ENCODE measurements around the gene C5.

Gene C5

DNA sequence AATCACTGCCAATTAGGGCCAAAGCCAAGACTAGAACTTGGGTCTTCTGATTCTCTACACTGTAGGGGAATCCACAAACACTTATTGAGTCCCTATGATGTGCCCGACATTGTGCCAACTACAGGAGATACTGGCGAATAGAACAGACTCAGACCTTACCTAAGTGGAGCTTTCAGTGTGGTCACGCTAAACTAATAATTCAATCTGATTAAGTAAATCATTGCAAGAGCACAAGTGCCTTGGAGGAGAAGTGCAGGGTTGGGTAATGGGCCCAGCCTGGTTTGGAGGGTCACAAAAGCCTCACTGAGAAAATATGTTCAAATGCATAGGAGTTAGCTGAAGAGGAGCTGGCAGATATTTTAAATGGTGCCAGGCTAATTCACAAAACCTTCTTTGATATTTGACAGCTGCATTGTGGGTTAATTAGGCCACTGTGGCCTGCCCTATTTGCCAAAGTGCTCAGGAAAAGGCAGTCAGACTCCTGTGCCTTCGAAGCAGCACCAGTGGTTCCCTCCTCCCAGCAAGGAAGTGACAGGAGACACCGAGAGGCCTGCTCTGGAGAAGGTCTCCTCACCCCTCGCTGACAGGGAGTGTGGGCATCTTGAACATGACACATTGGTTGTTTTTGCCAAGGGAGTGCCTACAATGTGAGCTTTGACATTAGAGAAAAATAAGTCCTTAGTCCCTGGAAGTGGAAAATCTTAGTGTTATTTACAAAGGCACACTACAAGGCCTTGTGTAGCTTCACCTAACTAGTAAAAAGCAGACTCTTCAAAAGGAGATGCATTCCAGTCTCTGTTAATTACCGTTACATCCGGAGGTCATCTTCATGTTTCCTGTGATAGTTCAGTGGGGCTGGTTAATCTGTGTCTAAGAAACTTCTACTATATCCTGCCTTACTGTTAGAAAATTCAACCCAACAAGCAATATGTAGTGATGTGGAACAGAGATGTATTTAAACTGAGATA is 99.4 kb downstream of the C5 start:
- no peaks in the 10 kb centered on the region for H3K36me3 ChIP-seq (ENCODE audit: insufficient read depth)
- TF ChIP-seq, protein P1, sequence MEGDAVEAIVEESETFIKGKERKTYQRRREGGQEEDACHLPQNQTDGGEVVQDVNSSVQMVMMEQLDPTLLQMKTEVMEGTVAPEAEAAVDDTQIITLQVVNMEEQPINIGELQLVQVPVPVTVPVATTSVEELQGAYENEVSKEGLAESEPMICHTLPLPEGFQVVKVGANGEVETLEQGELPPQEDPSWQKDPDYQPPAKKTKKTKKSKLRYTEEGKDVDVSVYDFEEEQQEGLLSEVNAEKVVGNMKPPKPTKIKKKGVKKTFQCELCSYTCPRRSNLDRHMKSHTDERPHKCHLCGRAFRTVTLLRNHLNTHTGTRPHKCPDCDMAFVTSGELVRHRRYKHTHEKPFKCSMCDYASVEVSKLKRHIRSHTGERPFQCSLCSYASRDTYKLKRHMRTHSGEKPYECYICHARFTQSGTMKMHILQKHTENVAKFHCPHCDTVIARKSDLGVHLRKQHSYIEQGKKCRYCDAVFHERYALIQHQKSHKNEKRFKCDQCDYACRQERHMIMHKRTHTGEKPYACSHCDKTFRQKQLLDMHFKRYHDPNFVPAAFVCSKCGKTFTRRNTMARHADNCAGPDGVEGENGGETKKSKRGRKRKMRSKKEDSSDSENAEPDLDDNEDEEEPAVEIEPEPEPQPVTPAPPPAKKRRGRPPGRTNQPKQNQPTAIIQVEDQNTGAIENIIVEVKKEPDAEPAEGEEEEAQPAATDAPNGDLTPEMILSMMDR (conservative IDR thresholded peaks at IDR 0.05; ENCODE audit: low read depth, low read length): no peak
- H3K4me2 ChIP-seq: no peak overlapping the region
- no peak overlapping the region for H3K4me3 ChIP-seq (IDR thresholded peaks at IDR 0.05; ENCODE audit: insufficient read depth, low read depth, low read length)
- H3K27ac ChIP-seq: no peak overlapping the region
- no peaks in the 10 kb centered on the region for H3K79me2 ChIP-seq (ENCODE audit: insufficient read depth, low read depth)
- no peak overlapping the region for H2AFZ ChIP-seq (ENCODE audit: low read depth)
- H4K20me1 ChIP-seq (ENCODE audit: insufficient read depth): no peaks in the 10 kb centered on the region
- no peak overlapping the region for H3K9ac ChIP-seq
- no peaks in the 10 kb centered on the region for H3K27me3 ChIP-seq (ENCODE audit: insufficient read depth, low read depth)
- no peaks in the 10 kb centered on the region for H3K4me1 ChIP-seq (ENCODE audit: low read depth, poor library complexity, severe bottlenecking)

DNA sequence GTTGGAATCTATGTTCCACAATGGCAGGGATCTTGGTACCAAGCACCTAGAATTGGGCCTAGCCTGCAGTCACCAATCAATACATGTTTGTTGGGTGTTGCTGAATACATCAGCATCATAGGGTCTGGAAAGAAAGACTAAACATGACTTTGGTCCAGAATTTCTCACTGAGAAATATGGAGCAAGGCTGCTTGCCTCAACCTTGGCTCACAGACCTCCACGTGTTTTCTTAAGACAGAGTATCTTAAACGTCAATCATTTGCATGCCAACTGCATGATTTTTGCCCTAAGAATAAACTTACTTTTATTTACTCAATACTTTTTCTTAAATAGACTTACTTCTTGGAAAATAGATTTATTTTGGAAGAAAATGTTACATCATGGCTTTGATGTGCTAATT is 100.8 kb downstream of the C5 start:
- H3K27me3 ChIP-seq (ENCODE audit: insufficient read depth, low read depth): no peaks in the 10 kb centered on the region
- no peak overlapping the region for H3K4me3 ChIP-seq (IDR thresholded peaks at IDR 0.05; ENCODE audit: insufficient read depth, low read depth, low read length)
- H3K27ac ChIP-seq: no peak overlapping the region
- H3K9ac ChIP-seq: no peak overlapping the region
- H2AFZ ChIP-seq (ENCODE audit: low read depth): no peak overlapping the region
- H3K79me2 ChIP-seq (ENCODE audit: insufficient read depth, low read depth): no peaks in the 10 kb centered on the region
- H3K4me2 ChIP-seq: no peak overlapping the region
- TF ChIP-seq, protein P1 (conservative IDR thresholded peaks at IDR 0.05; ENCODE audit: low read depth, low read length): no peak
- no peaks in the 10 kb centered on the region for H3K36me3 ChIP-seq (ENCODE audit: insufficient read depth)
- no peaks in the 10 kb centered on the region for H4K20me1 ChIP-seq (ENCODE audit: insufficient read depth)
- no peaks in the 10 kb centered on the region for H3K4me1 ChIP-seq (ENCODE audit: low read depth, poor library complexity, severe bottlenecking)

DNA sequence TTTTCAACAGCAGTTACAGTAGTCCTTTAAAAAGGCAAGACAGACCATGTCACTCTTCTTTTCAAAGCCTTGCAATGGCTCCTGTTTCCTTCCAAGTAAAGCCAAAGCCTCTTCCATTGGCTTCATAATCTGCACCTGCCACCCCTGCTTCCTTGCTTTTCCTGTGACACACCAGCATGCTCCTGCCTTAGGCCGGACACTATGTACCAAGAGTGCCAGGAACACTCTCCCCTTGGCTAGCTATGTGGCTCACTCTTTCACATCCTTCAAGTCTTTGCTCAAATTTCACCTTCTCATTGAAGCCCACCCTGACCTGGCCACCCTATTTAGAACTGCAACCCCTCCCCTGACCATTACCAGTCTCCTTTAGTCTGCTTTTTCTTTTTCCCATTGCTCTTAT is 101.3 kb downstream of the C5 start:
- H3K4me1 ChIP-seq (ENCODE audit: low read depth, poor library complexity, severe bottlenecking): no peaks in the 10 kb centered on the region
- H3K36me3 ChIP-seq (ENCODE audit: insufficient read depth): no peaks in the 10 kb centered on the region
- no peaks in the 10 kb centered on the region for H4K20me1 ChIP-seq (ENCODE audit: insufficient read depth)
- no peak overlapping the region for H2AFZ ChIP-seq (ENCODE audit: low read depth)
- no peaks in the 10 kb centered on the region for H3K79me2 ChIP-seq (ENCODE audit: insufficient read depth, low read depth)
- no peaks in the 10 kb centered on the region for H3K27me3 ChIP-seq (ENCODE audit: insufficient read depth, low read depth)
- no peak overlapping the region for H3K9ac ChIP-seq
- H3K4me3 ChIP-seq (IDR thresholded peaks at IDR 0.05; ENCODE audit: insufficient read depth, low read depth, low read length): no peak overlapping the region
- TF ChIP-seq, protein P1 (conservative IDR thresholded peaks at IDR 0.05; ENCODE audit: low read depth, low read length): no peak
- no peak overlapping the region for H3K27ac ChIP-seq
- no peak overlapping the region for H3K4me2 ChIP-seq

GRCh38 chr9:120947222-120947621 is 102.9 kb downstream of the C5 start:
- no peak overlapping the region for H3K27ac ChIP-seq
- H2AFZ ChIP-seq (ENCODE audit: low read depth): no peak overlapping the region
- no peaks in the 10 kb centered on the region for H3K79me2 ChIP-seq (ENCODE audit: insufficient read depth, low read depth)
- TF ChIP-seq, protein P1 (conservative IDR thresholded peaks at IDR 0.05; ENCODE audit: low read depth, low read length): no peak
- no peaks in the 10 kb centered on the region for H3K27me3 ChIP-seq (ENCODE audit: insufficient read depth, low read depth)
- H3K9ac ChIP-seq: no peak overlapping the region
- H3K36me3 ChIP-seq (ENCODE audit: insufficient read depth): no peaks in the 10 kb centered on the region
- no peaks in the 10 kb centered on the region for H4K20me1 ChIP-seq (ENCODE audit: insufficient read depth)
- H3K4me1 ChIP-seq (ENCODE audit: low read depth, poor library complexity, severe bottlenecking): no peaks in the 10 kb centered on the region
- H3K4me2 ChIP-seq: no peak overlapping the region
- no peak overlapping the region for H3K4me3 ChIP-seq (IDR thresholded peaks at IDR 0.05; ENCODE audit: insufficient read depth, low read depth, low read length)

Measured in KMS-11 (cell line).